Stimulated activated CD4-positive, alpha-beta T cell treated with anti-CD3 and anti-CD28 coated beads, TNF-alpha, amount 100 ng/mL, for 4 hours (primary cell): ENCODE measurements around the gene NOP58.
"Not testable (repeated sequence)": the region's sequence is repeated elsewhere in the genome, so short reads cannot be mapped to it uniquely, and the experiment has no call there.

Source experiments
- DNase-seq, 3 experiments: peaks; one replicate each; pipeline ENCODE4 v3.0.0-alpha.2; 2020; ENCODE audit warnings: low read depth in 3 of 3

The NOP58 gene

GRCh38 chr2:202265467-202266277 lies at the start of gene NOP58:
Gene NOP58 (plus strand): TSS chr2:202265763. CDS start chr2:202265942, 179 bp downstream.
- peak; percentile 60 to 79 (median 78) for DNase-seq

- no peak for DNase-seq
Observed at GRCh38 chr2:202221873-202222272, 43.7 kb upstream of the NOP58 start.

- DNase-seq: peak in 2 of 3 experiments; percentile 1 to 9
Observed at GRCh38 chr2:202237787-202238233, 27.8 kb upstream of the NOP58 start.

GRCh38 chr2:202238234-202239197 lies 27.0 kb upstream of the NOP58 start, which contains the start of gene SUMO1:
Gene SUMO1 (minus strand): TSS chr2:202238597. CDS start chr2:202238451, 146 bp downstream.
- peak; percentile 75 to 85 (median 78) for DNase-seq

GRCh38 chr2:202247710-202248109 lies 17.9 kb upstream of the NOP58 start:
- DNase-seq: not testable (repeated sequence)

- no peak for DNase-seq
Observed at GRCh38 chr2:202249521-202250253, 15.9 kb upstream of the NOP58 start.

GRCh38 chr2:202251494-202251893 lies 14.1 kb upstream of the NOP58 start:
- no peak for DNase-seq

- DNase-seq: no peak
Observed at GRCh38 chr2:202261531-202261930, 4.0 kb upstream of the NOP58 start.

- no peak for DNase-seq
Observed at GRCh38 chr2:202267495-202267894, 1.9 kb downstream of the NOP58 start.

GRCh38 chr2:202269585-202269984 lies 4.0 kb downstream of the NOP58 start:
- no peak for DNase-seq

- DNase-seq: no peak
Observed at GRCh38 chr2:202270487-202270886, 4.9 kb downstream of the NOP58 start.

- not testable (repeated sequence) for DNase-seq
Observed at GRCh38 chr2:202276078-202276720, 10.6 kb downstream of the NOP58 start.

GRCh38 chr2:202278036-202278760 lies 12.6 kb downstream of the NOP58 start:
- no peak for DNase-seq

- DNase-seq: no peak
Observed at GRCh38 chr2:202278944-202279343, 13.4 kb downstream of the NOP58 start.

GRCh38 chr2:202286595-202286994 lies 21.0 kb downstream of the NOP58 start:
- no peak for DNase-seq

- no peak for DNase-seq
Observed at GRCh38 chr2:202289394-202290204, 24.0 kb downstream of the NOP58 start.

GRCh38 chr2:202290316-202290715 lies 24.8 kb downstream of the NOP58 start:
- no peak for DNase-seq

- DNase-seq: no peak
Observed at GRCh38 chr2:202290970-202291369, 25.4 kb downstream of the NOP58 start.

- DNase-seq: no peak
Observed at GRCh38 chr2:202299712-202300111, 34.1 kb downstream of the NOP58 start.
